DND-41 (cell line): ENCODE data around the gene RNF135.
"Not testable (repeated sequence)": the region's sequence is repeated elsewhere in the genome, so short reads cannot be mapped to it uniquely, and the experiment has no call there.

Experiments
- ATAC-seq: fragments of 200-7000 bp; cut with Tn5 transposase; 3 replicates; pipeline ENCODE4 v1.9.1; 2021; ENCODE audit warnings: low read depth; ENCODE audit not compliant: insufficient read depth
- DNase-seq: peaks from one replicate; pipeline ENCODE4 v3.0.0-alpha.2; 2020
- H2AFZ ChIP-seq: 2 replicates; pipeline ENCODE4 v1.6.0; 2012; ENCODE audit warnings: low read depth, low read length
- H3K27ac ChIP-seq: 2 replicates; pipeline ENCODE4 v1.5.1; 2012; ENCODE audit warnings: low read length, inconsistent platforms
- H3K27me3 ChIP-seq: fragments of 200-600 bp; sonication (generic); 2 replicates; pipeline ENCODE4 v1.6.0; 2012; ENCODE audit warnings: low read length, mild to moderate bottlenecking, inconsistent platforms; ENCODE audit not compliant: insufficient read depth, poor library complexity
- H3K36me3 ChIP-seq: 2 replicates; pipeline ENCODE4 v1.5.1; 2012; ENCODE audit warnings: low read length, inconsistent platforms; ENCODE audit not compliant: insufficient read depth
- H3K4me1 ChIP-seq: 2 replicates; pipeline ENCODE4 v1.5.1; 2012; ENCODE audit warnings: mild to moderate bottlenecking, low read length; ENCODE audit not compliant: insufficient read depth
- H3K4me2 ChIP-seq: 2 replicates; pipeline ENCODE4 v1.6.0; 2012; ENCODE audit warnings: mild to moderate bottlenecking, moderate library complexity, low read length, inconsistent platforms; ENCODE audit not compliant: insufficient read depth
- H3K4me3 ChIP-seq, 2 experiments: fragments of 200-600 bp in 1 of 2; shearing (Covaris generic) in 1 of 2; 2 replicates each; pipeline ENCODE4 v1.5.1; 2012 to 2016; ENCODE audit warnings: inconsistent platforms in 2 of 2, low read length in 2 of 2, mild to moderate bottlenecking in 2 of 2, low read depth in 1 of 2, moderate library complexity in 1 of 2
- H3K79me2 ChIP-seq: 2 replicates; pipeline ENCODE4 v1.6.0; 2012; ENCODE audit warnings: low read length, inconsistent platforms; ENCODE audit not compliant: insufficient read depth
- H3K9ac ChIP-seq: 2 replicates; pipeline ENCODE4 v1.6.0; 2012; ENCODE audit warnings: low read depth, mild to moderate bottlenecking, inconsistent platforms, low read length, moderate library complexity
- H3K9me3 ChIP-seq: 2 replicates; pipeline ENCODE4 v1.5.1; 2012; ENCODE audit warnings: low read length, moderate library complexity, mild to moderate bottlenecking, inconsistent platforms; ENCODE audit not compliant: insufficient read depth, severe bottlenecking
- H4K20me1 ChIP-seq: 2 replicates; pipeline ENCODE4 v1.6.0; 2012; ENCODE audit warnings: low read length; ENCODE audit not compliant: insufficient read depth
- CTCF ChIP-seq: IDR thresholded peaks from 2 replicates; pipeline ENCODE4 v1.5.1; 2012; ENCODE audit warnings: borderline replicate concordance, low read length, moderate library complexity, mild to moderate bottlenecking; ENCODE audit not compliant: poor library complexity, severe bottlenecking; ENCODE audit errors: extremely low read depth
- EZH2 ChIP-seq: IDR thresholded peaks from 3 replicates; pipeline ENCODE4 v1.6.1; 2012; ENCODE audit warnings: borderline replicate concordance, low read depth, mild to moderate bottlenecking, moderate library complexity, low read length, inconsistent platforms; ENCODE audit not compliant: severe bottlenecking

The RNF135 gene

GRCh38 chr17:30969989-30970830 is 629 bp upstream of the RNF135 start:
- peak overlapping the region; percentile 95 for H2AFZ ChIP-seq
- DNase-seq (peak; percentile 37), ATAC-seq (peak; percentile 15)
- H3K4me3 ChIP-seq = peak overlapping the region; percentile 33 to 63; a peak in 3 of 4 replicates
- H3K79me2 ChIP-seq = peaks cover 21% of the 10 kb centered on the region
- H3K9me3 ChIP-seq = no peaks in the 10 kb centered on the region
- TF ChIP-seq CTCF (peak; percentile 63), EZH2 (no peak)
- peaks cover 29% of the 10 kb centered on the region for H3K4me1 ChIP-seq
- H4K20me1 ChIP-seq = no peaks in the 10 kb centered on the region
- peak overlapping the region; percentile 81 for H3K4me2 ChIP-seq
- H3K27me3 ChIP-seq = no peaks in the 10 kb centered on the region
- peak overlapping the region; percentile 62 for H3K27ac ChIP-seq
- H3K36me3 ChIP-seq = 0 out of 2 replicates have a peak, but pooled peaks cover 2% of the 10 kb centered on the region
- peak overlapping the region; percentile 89 for H3K9ac ChIP-seq

GRCh38 chr17:30975042-30975820 is 4.4 kb downstream of the RNF135 start:
- no peak for TF ChIP-seq CTCF
- TF ChIP-seq EZH2 = no peak
- no peak for ATAC-seq
- Histone ChIP-seq H3K9ac (no peak overlapping the region), H3K27me3 (no peaks in the 10 kb centered on the region), H3K27ac (no peak overlapping the region), H3K4me3 (no peak overlapping the region), H3K4me2 (no peak overlapping the region), H3K36me3 (0 out of 2 replicates have a peak, but pooled peaks cover 6% of the 10 kb centered on the region), H3K79me2 (peaks cover 24% of the 10 kb centered on the region), H3K4me1 (peaks cover 25% of the 10 kb centered on the region), H3K9me3 (no peaks in the 10 kb centered on the region), H4K20me1 (no peaks in the 10 kb centered on the region), H2AFZ (no peak overlapping the region)
- peak; percentile 24 for DNase-seq

- H4K20me1 ChIP-seq, H3K4me2 ChIP-seq, H3K9ac ChIP-seq, DNase-seq, H2AFZ ChIP-seq, H3K79me2 ChIP-seq, H3K27me3 ChIP-seq, ATAC-seq, H3K27ac ChIP-seq, H3K9me3 ChIP-seq, H3K4me3 ChIP-seq, H3K4me1 ChIP-seq: not testable (repeated sequence)
- H3K36me3 ChIP-seq = peaks cover 10% of the 10 kb centered on the region; the same call in 1 of the 2 replicates
Observed at GRCh38 chr17:30979919-30980318, 9.1 kb downstream of the RNF135 start.
